Measurements from ENCODE around the gene POLA2.

DNA sequence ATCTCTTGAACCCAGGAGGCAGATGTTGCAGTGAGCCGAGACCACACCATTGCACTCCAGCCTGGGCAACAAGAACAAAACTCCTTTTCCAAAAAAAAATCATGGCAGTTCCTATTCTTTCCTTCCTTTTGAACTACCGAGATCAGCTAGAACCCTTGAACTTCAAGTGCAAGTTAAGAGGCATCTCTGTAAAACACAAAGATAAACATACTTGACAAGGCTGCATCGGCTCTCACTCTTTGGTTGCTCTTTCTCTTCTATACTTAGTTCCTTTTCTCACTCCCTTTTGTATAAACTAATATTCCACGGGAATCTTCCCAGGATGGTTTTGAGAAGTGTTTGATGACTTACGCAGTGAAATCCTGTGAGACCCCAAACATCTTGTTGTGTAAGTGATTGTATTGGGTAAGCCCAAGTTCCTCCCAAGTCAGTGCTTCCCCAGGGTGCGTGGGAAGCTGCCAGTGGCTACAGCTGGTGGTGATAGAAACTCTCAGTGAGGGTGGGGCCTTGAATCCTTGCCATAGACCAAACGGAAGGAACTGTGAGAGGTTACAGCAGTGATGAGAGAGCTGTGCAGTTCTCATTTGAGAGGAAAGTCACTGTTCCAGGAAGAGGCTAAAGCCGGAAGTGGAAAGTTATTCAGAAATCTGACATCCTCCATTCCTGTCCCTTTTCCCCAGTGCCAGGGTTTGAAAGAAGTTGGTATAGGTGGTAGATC is 28.8 kb downstream of the POLA2 start:
- TF ChIP-seq POLR2AphosphoS5 (IDR thresholded peaks at IDR 0.05; ENCODE audit: low read depth, low read length) (no peak), POLR2A (IDR thresholded peaks at IDR 0.05; ENCODE audit: low read depth, low read length) (no peak)
